ENCODE data around the gene GAGE10.

- TF ChIP-seq CTCF (IDR thresholded peaks at IDR 0.05): no peak
- TF ChIP-seq POLR2A (IDR thresholded peaks at IDR 0.05): no peak
Observed at GRCh38 chrX:49260221-49260985, 43.0 kb upstream of the GAGE10 start.
